ENCODE measurements around the gene BTG3. TPM values are rescaled to one million over a fixed set of nuclear protein-coding genes. Genes with fewer than 3 reads are reported as not detected.

BTG3 gene
- total RNA-seq, 2 experiments from 2014 or later, result 50.4 to 51.9 TPM

DNA sequence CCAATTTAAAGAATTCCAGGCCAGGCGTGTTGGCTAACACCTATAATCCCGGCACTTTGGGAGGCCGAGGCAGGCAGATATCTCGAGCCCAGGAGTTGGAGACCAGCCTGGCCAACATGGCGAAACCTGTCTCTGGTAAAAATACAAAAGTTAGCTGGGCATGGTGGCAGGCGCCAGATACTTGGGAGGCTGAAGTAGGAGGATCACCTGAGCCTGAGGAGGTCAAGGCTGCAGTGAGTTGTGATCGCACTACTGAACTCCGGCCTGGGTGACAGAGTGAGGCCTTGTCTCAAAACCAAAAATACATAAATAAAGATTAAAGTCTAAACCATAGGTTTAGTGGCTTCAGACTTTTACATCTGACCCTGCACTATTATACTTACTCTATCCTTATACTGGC is 32.4 kb downstream of the BTG3 start:
- intact Hi-C loops (cut with micrococcal nuclease), result no loop called here

DNA sequence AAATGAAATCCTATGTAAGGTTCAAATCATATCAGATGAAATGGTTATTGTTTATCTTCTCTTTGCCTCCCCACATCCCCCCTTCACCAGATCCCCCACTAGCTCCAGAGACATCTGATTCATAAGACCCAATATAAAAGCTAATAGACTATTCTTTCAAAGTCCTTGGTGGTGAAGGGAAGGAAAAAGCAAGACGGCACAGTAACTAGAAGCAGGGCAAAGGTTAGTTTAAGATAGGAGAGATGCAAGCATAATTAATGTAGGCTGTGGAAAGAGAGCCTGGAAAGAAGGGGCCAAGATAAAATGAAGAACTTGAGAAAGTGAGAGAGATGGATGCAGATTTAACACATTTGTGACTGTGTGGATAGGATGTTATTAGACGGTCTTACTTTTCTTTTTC is 33.8 kb downstream of the BTG3 start:
- Mint-ChIP-seq H3K36me3 (ENCODE audit: low read depth) (no peaks in the 10 kb centered on the region), H3K27ac (no peak overlapping the region), H3K9me3 (no peaks in the 10 kb centered on the region), H3K4me1 (ENCODE audit: low read depth) (no peaks in the 10 kb centered on the region), H3K27me3 (ENCODE audit: low read depth) (peaks cover 2% of the 10 kb centered on the region), H3K4me3 (no peak overlapping the region)
- no peak for DNase-seq
- intact Hi-C loops (cut with micrococcal nuclease), result no loop called here
- CTCF ChIA-PET, result interaction anchor here (0.5 kb wide), 1 partner anchor 191 kb away, joined by 4 read pairs; no protein-coding TSS in a partner anchor

More for the DNA sequence above, 32.4 kb downstream of the BTG3 start:
- DNase-seq, result no peak
- Mint-ChIP-seq H3K27ac (no peak overlapping the region), H3K4me3 (no peak overlapping the region), H3K9me3 (no peaks in the 10 kb centered on the region), H3K36me3 (ENCODE audit: low read depth) (no peaks in the 10 kb centered on the region), H3K27me3 (ENCODE audit: low read depth) (no peaks in the 10 kb centered on the region), H3K4me1 (ENCODE audit: low read depth) (no peaks in the 10 kb centered on the region)
- CTCF ChIA-PET, result no interaction called here

DNA sequence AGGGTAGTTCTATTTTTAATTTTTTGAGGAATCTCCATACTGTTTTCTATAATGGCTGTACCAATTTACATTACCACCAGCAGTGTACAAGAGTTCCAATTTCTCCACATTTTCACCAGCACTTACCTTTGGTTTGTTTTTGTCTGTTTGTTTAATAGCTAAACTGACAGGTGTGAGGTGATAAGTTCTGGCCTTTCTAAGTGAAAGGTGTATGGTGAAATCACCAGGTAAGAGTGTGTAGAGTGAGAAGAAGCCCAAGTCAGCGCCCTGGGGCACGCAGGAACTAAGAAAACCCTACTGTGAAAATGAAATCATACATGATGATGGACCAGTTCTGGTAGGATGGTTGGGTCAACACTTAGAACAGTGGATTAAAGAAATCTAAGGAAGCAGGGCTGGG is 34.5 kb downstream of the BTG3 start:
- Mint-ChIP-seq H3K27me3 (ENCODE audit: low read depth) (peaks cover 2% of the 10 kb centered on the region), H3K9me3 (no peaks in the 10 kb centered on the region), H3K36me3 (ENCODE audit: low read depth) (no peaks in the 10 kb centered on the region), H3K27ac (no peak overlapping the region), H3K4me1 (ENCODE audit: low read depth) (no peaks in the 10 kb centered on the region), H3K4me3 (no peak overlapping the region)
- no peak for DNase-seq
- intact Hi-C loops (cut with micrococcal nuclease), result no loop called here
- CTCF ChIA-PET, result no interaction called here

DNA sequence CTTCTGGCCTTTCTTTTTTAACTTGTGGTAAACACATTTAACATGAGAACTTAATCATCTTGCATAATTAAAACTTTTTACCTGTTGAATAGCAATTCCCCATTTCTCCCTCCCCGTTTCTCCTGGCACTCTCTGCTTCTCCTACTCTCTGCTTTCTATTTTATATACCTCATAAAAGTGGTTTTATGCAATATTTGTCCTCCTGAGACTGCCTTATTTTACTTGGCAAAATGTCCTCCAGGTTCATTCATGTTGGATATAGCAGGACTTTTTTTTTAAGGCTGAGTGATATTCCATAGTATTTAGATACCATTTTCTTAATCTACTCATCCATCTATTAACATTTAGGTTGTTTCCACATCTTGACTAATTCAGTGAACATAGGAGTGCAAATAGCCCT is 35.0 kb downstream of the BTG3 start:
- intact Hi-C loops (cut with micrococcal nuclease), result no loop called here
- no peak for DNase-seq
- Mint-ChIP-seq H3K4me1 (ENCODE audit: low read depth) (no peaks in the 10 kb centered on the region), H3K27ac (no peak overlapping the region), H3K4me3 (no peak overlapping the region), H3K9me3 (no peaks in the 10 kb centered on the region), H3K36me3 (ENCODE audit: low read depth) (no peaks in the 10 kb centered on the region), H3K27me3 (ENCODE audit: low read depth) (peaks cover 4% of the 10 kb centered on the region)
- CTCF ChIA-PET, result no interaction called here

DNA sequence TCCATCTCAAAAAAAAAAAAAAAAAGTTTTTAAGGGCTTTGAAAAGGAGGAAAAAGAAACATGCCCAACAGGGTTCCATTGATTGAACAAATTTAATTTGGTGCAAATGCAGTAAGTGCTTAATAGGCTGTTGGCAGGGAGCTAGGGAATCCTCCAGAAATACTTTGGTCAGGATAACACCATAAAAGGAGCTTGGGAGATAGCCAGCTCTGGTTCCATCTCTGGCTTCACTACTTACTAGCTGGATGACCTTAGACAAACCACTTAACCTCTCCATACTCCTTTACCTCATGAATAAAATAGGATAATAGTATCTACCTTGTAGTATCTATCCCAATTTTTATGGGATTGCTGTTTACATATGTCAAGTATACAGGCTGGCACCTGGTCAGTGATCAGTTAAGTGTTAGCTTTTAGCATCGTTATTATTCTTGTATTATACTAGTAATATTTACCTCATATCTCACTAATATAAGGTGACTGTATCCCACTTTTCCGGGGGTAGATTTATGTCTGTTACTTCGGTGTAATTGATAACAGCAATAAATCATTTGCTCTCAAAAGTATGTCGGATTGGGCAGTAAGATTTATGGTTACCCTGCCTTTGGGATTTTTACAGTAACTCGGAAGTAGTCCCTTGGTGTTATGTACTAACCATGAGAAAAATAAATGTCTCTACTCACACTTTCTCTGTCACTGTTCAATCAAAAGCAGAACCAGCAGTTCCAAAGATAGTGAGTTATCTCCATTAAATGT is 36.4 kb downstream of the BTG3 start:
- no peaks in the 10 kb centered on the region for H3K4me1 Mint-ChIP-seq (ENCODE audit: low read depth)
- no peaks in the 10 kb centered on the region for H3K36me3 Mint-ChIP-seq (ENCODE audit: low read depth)
- CTCF ChIA-PET, result no interaction called here
- no peaks in the 10 kb centered on the region for H3K9me3 Mint-ChIP-seq
- H3K4me3 Mint-ChIP-seq, result no peak overlapping the region
- H3K27ac Mint-ChIP-seq, result no peak overlapping the region
- peaks cover 4% of the 10 kb centered on the region for H3K27me3 Mint-ChIP-seq (ENCODE audit: low read depth)
- intact Hi-C loops (cut with micrococcal nuclease), result no loop called here
- DNase-seq, result no peak

DNA sequence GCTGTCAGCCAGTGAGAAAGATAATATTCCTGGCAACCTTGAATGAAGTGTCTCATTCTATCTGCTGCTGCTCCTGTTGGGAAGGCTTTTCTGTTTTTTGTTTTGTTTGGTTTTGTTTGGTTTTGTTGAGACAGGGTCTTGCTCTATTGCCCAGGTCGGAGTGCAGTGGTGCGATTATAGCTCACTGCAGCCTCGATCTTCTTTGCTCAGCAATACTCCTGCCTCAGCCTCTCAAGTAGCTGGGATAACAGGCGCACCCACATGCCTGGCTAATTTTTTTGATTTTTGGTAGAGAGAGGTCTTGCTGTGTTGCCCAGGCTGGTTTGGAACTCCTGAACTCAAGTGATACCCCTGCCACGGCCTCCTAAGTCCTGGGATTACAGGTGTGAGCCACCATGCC is 37.6 kb downstream of the BTG3 start:
- no peaks in the 10 kb centered on the region for H3K36me3 Mint-ChIP-seq (ENCODE audit: low read depth)
- no peaks in the 10 kb centered on the region for H3K4me1 Mint-ChIP-seq (ENCODE audit: low read depth)
- H3K27me3 Mint-ChIP-seq (ENCODE audit: low read depth), result peaks cover 4% of the 10 kb centered on the region
- intact Hi-C loops (cut with micrococcal nuclease), result no loop called here
- CTCF ChIA-PET, result no interaction called here
- H3K4me3 Mint-ChIP-seq, result no peak overlapping the region
- H3K27ac Mint-ChIP-seq, result no peak overlapping the region
- DNase-seq, result no peak
- no peaks in the 10 kb centered on the region for H3K9me3 Mint-ChIP-seq

DNA sequence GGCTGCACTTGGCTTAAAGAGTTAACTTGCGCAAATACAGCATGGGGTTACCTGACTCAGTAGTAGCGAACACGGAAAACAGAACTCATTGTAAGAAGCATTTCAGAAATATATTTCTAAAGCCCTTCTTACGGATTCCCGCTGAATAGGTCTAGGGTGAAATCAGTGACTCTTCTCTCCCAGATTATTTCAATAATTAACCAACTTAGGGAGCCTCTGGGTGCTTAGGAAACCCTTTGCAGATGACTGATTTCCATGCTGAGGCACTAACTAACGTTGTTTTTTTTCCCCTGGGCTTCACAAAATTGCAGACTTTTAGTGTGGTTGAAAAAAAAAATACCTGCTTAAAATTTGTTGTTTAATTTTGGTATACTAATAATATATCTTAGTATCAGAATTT is 40.3 kb downstream of the BTG3 start:
- H3K36me3 Mint-ChIP-seq (ENCODE audit: low read depth), result no peaks in the 10 kb centered on the region
- CTCF ChIA-PET, result no interaction called here
- no peaks in the 10 kb centered on the region for H3K9me3 Mint-ChIP-seq
- no peak overlapping the region for H3K27ac Mint-ChIP-seq
- no peak for DNase-seq
- H3K4me3 Mint-ChIP-seq, result no peak overlapping the region
- H3K4me1 Mint-ChIP-seq (ENCODE audit: low read depth), result no peaks in the 10 kb centered on the region
- intact Hi-C loops (cut with micrococcal nuclease), result no loop called here
- peaks cover 4% of the 10 kb centered on the region for H3K27me3 Mint-ChIP-seq (ENCODE audit: low read depth)

DNA sequence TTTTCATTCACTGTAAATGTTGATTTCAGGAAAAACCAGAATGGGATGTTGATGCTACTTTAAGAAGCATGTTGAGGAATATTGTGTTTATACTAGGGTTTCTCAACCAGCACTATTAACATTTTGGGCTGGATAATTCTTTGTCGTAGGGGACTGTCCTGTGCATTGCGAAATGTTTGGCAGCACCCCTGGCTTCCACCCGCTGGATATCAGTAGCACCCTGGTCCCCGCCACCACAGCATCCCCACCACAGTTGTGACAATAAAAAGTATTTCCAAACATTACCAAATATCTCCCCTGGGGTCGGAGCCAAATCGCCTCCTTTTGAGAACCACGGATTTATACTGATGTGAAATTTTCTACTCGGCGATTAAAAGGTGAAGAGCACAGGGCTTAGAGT is 41.9 kb downstream of the BTG3 start:
- no peak for DNase-seq
- H3K9me3 Mint-ChIP-seq, result no peaks in the 10 kb centered on the region
- no peaks in the 10 kb centered on the region for H3K36me3 Mint-ChIP-seq (ENCODE audit: low read depth)
- peaks cover 4% of the 10 kb centered on the region for H3K27me3 Mint-ChIP-seq (ENCODE audit: low read depth)
- CTCF ChIA-PET, result interaction anchor here (1.0 to 1.1 kb wide), 2 partner anchors 14 to 184 kb away, joined by 4 to 7 read pairs; no protein-coding TSS in a partner anchor
- no peaks in the 10 kb centered on the region for H3K4me1 Mint-ChIP-seq (ENCODE audit: low read depth)
- H3K27ac Mint-ChIP-seq, result no peak overlapping the region
- intact Hi-C loops (cut with micrococcal nuclease), result no loop called here
- H3K4me3 Mint-ChIP-seq, result no peak overlapping the region

DNA sequence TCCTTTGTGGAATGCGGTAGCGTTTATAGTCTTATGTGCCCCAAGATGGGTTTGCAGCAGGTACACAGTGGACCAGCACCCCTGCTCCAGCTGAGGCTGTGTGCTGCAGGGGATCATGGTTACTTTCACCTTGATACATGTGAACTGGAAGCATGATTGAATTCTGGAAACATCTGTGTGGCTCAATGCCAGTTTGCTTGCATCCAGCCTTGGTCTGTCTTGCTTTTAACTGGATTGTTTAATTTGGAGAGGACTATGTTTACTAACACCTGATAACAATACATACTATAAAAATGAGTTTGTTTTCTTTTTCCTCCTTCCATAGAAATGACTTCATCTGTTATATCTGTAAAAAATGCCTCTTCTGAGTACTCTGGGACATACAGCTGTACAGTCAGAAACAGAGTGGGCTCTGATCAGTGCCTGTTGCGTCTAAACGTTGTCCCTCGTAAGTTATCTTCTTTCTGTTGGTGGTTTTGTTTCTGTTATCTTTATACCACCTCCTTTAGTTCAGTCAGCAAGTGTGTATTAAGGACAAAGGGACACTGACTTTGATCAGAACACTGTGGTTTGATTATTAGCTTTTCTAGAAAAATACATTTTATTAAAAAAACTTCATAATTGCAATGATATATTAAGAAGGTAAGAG is 52.2 kb downstream of the BTG3 start:
- DNase-seq, result no peak
- Mint-ChIP-seq H3K9me3 (no peaks in the 10 kb centered on the region), H3K36me3 (ENCODE audit: low read depth) (no peaks in the 10 kb centered on the region), H3K27me3 (ENCODE audit: low read depth) (no peaks in the 10 kb centered on the region), H3K27ac (no peak overlapping the region), H3K4me3 (no peak overlapping the region), H3K4me1 (ENCODE audit: low read depth) (no peaks in the 10 kb centered on the region)
- CTCF ChIA-PET, result interaction anchor here (0.7 kb wide), 1 partner anchor 116 kb away, joined by 3 read pairs; no protein-coding TSS in a partner anchor
- intact Hi-C loops (cut with micrococcal nuclease), result no loop called here

DNA sequence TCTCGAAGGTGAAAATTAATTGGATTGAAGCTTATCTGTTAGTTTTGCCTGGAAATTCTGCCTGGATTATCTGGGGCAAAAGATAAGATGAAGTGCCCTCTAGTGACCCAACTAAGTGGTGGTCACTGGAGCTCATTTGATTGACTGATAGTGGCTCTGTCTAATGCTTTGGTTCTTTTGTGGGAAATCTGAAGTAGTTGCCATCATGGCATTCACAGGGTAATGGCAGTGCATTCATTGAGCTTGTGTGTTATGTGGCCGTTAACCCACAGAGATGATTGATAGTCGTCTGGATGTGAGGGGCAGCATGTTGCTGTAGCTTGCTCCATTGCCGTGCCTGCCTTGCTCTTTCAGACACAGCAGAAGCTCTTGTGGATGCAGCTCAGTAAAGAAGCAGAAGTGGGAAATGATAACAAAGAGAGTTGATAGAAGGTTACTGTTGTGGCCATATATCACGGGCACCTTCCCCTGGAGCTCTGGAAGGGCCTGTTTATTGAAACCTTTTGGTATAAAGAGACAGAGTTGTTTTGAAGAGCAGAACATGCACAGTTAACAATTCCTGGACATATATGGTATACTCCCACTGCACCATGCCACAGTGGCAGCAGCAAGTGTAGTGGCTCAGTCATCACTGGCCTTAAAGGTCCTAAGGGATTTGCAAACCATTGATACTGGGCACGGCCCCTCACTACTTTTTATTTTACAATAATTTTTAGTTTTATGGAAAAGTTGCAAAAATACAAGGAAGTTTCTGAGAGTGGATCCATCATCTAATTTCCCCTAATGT is 57.8 kb downstream of the BTG3 start:
- DNase-seq, result no peak
- H3K4me1 Mint-ChIP-seq (ENCODE audit: low read depth), result no peaks in the 10 kb centered on the region
- H3K4me3 Mint-ChIP-seq, result no peak overlapping the region
- CTCF ChIA-PET, result interaction anchor here (0.5 to 1.4 kb wide), 7 partner anchors 31 to 197 kb away, joined by 3 to 17 read pairs (median 3); no protein-coding TSS in a partner anchor
- intact Hi-C loops (cut with micrococcal nuclease), result loop anchor here (10.0 kb wide), 1 partner anchor 170 kb away; no protein-coding TSS in a partner anchor
- H3K27ac Mint-ChIP-seq, result no peak overlapping the region
- H3K27me3 Mint-ChIP-seq (ENCODE audit: low read depth), result no peaks in the 10 kb centered on the region
- H3K9me3 Mint-ChIP-seq, result no peaks in the 10 kb centered on the region
- H3K36me3 Mint-ChIP-seq (ENCODE audit: low read depth), result no peaks in the 10 kb centered on the region

DNA sequence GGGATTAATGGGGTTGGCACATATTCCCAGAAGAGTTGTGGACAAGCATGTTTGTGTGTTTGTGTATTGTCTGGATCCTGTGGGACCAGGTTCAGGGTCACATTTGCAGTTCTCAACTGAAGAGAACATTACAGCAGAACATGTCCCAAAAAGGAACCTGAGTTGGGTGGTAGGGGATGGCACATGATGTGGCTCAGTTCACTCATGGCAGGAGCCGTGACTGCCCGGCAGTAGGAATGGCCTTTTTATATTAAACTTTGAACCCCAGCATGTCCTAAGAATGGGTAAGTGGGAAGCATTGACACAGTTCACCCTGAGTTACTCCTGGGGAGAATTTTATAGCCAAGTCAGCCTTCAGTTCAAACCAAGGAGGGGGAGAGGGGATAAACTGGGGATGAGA is 58.6 kb downstream of the BTG3 start:
- Mint-ChIP-seq H3K27ac (no peak overlapping the region), H3K36me3 (ENCODE audit: low read depth) (no peaks in the 10 kb centered on the region), H3K4me3 (no peak overlapping the region), H3K27me3 (ENCODE audit: low read depth) (no peaks in the 10 kb centered on the region), H3K9me3 (no peaks in the 10 kb centered on the region), H3K4me1 (ENCODE audit: low read depth) (no peaks in the 10 kb centered on the region)
- CTCF ChIA-PET, result interaction anchor here (0.5 to 1.4 kb wide), 6 partner anchors 31 to 196 kb away, joined by 3 to 17 read pairs (median 3); no protein-coding TSS in a partner anchor
- intact Hi-C loops (cut with micrococcal nuclease), result loop anchor here (10.0 kb wide), 1 partner anchor 169 kb away; no protein-coding TSS in a partner anchor
- DNase-seq, result no peak

DNA sequence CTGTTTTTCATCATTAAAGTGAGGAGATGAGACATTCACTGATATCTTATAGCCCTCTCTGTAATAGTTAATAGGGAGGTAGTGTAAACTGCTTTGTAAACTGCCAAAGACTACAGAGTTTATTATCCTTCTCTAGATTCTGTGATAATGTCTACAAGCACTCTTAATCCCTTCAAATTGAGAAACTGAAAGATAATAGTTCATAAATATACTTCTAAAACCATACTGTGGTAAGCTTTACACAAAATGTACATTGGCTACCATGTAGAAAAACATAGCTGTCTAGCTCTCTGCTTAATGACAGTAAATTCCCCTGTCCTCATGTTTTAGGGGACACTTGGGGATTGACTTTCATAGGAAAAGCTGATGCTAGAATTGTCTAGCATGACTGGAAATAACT is 60.3 kb downstream of the BTG3 start:
- Mint-ChIP-seq H3K36me3 (ENCODE audit: low read depth) (no peaks in the 10 kb centered on the region), H3K4me3 (no peak overlapping the region), H3K4me1 (ENCODE audit: low read depth) (no peaks in the 10 kb centered on the region), H3K27ac (no peak overlapping the region), H3K9me3 (no peaks in the 10 kb centered on the region), H3K27me3 (ENCODE audit: low read depth) (no peaks in the 10 kb centered on the region)
- intact Hi-C loops (cut with micrococcal nuclease), result loop anchor here (10.0 kb wide), 1 partner anchor 168 kb away; no protein-coding TSS in a partner anchor
- DNase-seq, result no peak
- CTCF ChIA-PET, result interaction anchor here (0.7 to 1.4 kb wide), 2 partner anchors 33 to 165 kb away, joined by 3 read pairs; no protein-coding TSS in a partner anchor

Measured in activated naive CD4-positive, alpha-beta T cell treated with anti-CD3 and anti-CD28 coated beads for 36 hours (primary cell).